Measurements from ENCODE around the gene ASB15. TPM values are rescaled to one million over a fixed set of nuclear protein-coding genes. Genes with fewer than 3 reads are reported as not detected.

Gene ASB15
- total RNA-seq, 1 donor from 2014 or later, result 2.6 TPM

DNA sequence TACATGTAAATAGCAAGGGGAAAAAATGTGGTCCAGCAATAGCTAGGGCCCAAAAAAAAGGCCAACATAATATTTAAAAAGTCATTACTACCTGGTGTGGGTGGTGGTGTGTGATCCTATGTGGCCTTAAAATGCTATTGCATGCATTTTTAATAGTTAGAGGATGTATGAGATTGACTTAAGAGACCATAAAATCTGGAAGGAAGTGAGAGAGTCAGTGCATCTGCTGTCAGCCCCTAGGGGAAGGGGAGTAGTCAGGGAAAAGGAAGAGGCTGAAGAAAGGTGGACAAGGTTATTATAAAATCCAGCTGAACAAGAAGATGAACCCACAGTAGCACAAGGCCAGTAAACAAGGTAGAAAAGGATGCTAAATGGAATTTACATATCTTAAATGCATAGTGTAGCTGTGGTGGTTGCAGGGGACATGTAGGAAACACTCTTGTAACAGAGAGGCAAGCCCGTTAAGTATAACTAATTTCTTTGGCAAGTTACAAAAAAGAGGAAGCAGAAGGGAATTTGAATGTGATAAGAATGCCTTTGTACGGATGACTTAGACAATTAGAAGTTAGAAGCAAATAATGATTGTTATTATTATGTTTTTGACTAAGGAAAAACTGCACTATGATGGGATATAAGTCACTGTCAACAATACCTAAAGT is 32.1 kb upstream of the ASB15 start:
- no peaks in the 10 kb centered on the region for H3K9me3 ChIP-seq (ENCODE audit: control insufficient read depth in 3 of 3, low read length in 3 of 3)
- no peak overlapping the region for H3K4me3 ChIP-seq (ENCODE audit: low read length in 3 of 3)
- H3K36me3 ChIP-seq (ENCODE audit: control insufficient read depth in 3 of 3, insufficient read depth in 3 of 3, low read length in 3 of 3), result no peaks in the 10 kb centered on the region
- H3K27me3 ChIP-seq (ENCODE audit: control insufficient read depth in 3 of 3, insufficient read depth in 3 of 3, low read length in 3 of 3), result no peaks in the 10 kb centered on the region
- H3K27ac ChIP-seq (ENCODE audit: low read depth, low read length), result no peak overlapping the region
- no peaks in the 10 kb centered on the region for H3K4me1 ChIP-seq (ENCODE audit: control insufficient read depth in 3 of 3, insufficient read depth in 3 of 3, low read length in 3 of 3)
- no peak overlapping the region for H3K9ac ChIP-seq (ENCODE audit: low read depth in 1 of 3, low read length in 3 of 3)

DNA sequence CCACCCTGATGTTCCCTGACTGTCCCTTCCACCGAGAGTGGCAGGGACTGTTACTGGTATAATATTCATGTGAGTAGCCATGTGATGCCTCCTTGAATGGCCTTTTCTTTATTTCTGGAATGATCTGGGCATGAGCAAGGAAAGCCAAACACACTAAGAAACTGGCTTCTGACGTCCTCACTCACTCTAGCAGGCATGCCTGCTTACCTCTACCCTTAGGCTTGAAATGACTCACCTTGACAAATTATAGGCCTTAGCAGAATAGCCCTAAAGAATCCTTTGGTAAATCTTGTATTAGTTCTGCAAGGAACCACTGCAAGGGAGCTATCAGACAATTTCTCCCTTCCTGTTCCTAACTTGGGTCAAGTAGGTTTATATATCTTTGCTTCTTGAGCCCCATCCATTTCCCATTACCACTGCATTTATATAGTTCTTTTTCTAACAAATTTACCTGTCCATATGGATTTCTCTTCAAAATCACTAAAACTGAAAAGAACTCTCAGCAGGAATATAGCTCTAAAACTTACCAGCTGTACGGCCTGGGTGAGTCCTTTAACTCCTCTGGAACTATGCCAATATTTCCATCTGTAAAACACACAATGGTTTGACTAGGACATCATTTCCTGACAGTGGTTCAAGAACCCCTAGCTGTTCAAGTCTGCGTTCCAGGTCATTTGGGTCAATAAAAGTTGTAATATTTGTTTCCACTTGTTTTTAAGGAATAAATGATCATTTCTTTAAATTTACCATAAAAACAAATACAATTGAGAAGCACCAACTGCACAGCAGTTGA is 31.0 kb upstream of the ASB15 start:
- H3K4me1 ChIP-seq (ENCODE audit: control insufficient read depth in 3 of 3, insufficient read depth in 3 of 3, low read length in 3 of 3), result no peaks in the 10 kb centered on the region
- no peak overlapping the region for H3K27ac ChIP-seq (ENCODE audit: low read depth, low read length)
- no peaks in the 10 kb centered on the region for H3K36me3 ChIP-seq (ENCODE audit: control insufficient read depth in 3 of 3, insufficient read depth in 3 of 3, low read length in 3 of 3)
- H3K9me3 ChIP-seq (ENCODE audit: control insufficient read depth in 3 of 3, low read length in 3 of 3), result no peaks in the 10 kb centered on the region
- H3K9ac ChIP-seq (ENCODE audit: low read depth in 1 of 3, low read length in 3 of 3), result no peak overlapping the region
- H3K4me3 ChIP-seq (ENCODE audit: low read length in 3 of 3), result no peak overlapping the region
- no peaks in the 10 kb centered on the region for H3K27me3 ChIP-seq (ENCODE audit: control insufficient read depth in 3 of 3, insufficient read depth in 3 of 3, low read length in 3 of 3)

DNA sequence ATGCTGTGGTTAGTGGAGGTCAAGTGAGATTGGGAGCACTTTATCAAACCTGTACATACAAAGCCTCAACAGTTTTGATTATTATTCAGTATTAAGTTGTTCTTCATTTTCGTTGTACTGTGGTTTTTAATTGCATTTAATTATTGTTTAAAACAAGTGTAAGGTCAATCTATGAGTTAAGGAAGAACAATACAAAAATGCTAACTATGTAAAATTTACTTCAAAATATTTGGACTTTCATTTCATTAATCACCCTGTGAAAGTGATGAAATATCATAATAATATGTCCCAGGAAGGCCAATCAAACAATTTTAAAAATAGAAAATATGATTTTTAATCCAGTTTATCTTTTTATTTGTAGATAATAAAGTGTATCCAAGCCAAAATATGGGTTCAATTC is 30.4 kb upstream of the ASB15 start:
- Histone ChIP-seq H3K4me3 (ENCODE audit: low read length in 3 of 3) (no peak overlapping the region), H3K27me3 (ENCODE audit: control insufficient read depth in 3 of 3, insufficient read depth in 3 of 3, low read length in 3 of 3) (no peaks in the 10 kb centered on the region), H3K4me1 (ENCODE audit: control insufficient read depth in 3 of 3, insufficient read depth in 3 of 3, low read length in 3 of 3) (no peaks in the 10 kb centered on the region), H3K36me3 (ENCODE audit: control insufficient read depth in 3 of 3, insufficient read depth in 3 of 3, low read length in 3 of 3) (no peaks in the 10 kb centered on the region), H3K9ac (ENCODE audit: low read depth in 1 of 3, low read length in 3 of 3) (no peak overlapping the region), H3K27ac (ENCODE audit: low read depth, low read length) (no peak overlapping the region), H3K9me3 (ENCODE audit: control insufficient read depth in 3 of 3, low read length in 3 of 3) (no peaks in the 10 kb centered on the region)

DNA sequence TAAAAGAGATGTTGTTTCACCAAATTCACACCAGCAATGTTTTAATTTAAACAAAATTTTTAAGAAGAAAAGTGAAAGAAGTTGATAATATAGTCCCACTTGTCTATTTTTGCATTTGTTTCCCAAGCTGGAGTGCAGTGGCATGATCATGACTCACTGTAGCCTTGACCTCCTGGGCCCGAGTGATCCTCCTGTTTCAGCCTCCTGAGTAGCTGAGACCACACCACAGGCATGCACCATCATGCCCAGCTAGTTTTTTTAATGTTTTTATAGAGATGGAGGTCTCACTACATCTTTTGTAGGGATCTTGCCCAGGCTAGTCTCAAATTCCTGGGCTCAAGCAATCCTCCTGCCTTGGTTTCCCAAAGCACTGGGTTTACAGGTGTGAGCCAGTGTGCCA is 29.9 kb upstream of the ASB15 start:
- Histone ChIP-seq H3K36me3 (ENCODE audit: control insufficient read depth in 3 of 3, insufficient read depth in 3 of 3, low read length in 3 of 3) (no peaks in the 10 kb centered on the region), H3K4me3 (ENCODE audit: low read length in 3 of 3) (no peak overlapping the region), H3K9me3 (ENCODE audit: control insufficient read depth in 3 of 3, low read length in 3 of 3) (no peaks in the 10 kb centered on the region), H3K27me3 (ENCODE audit: control insufficient read depth in 3 of 3, insufficient read depth in 3 of 3, low read length in 3 of 3) (no peaks in the 10 kb centered on the region), H3K9ac (ENCODE audit: low read depth in 1 of 3, low read length in 3 of 3) (no peak overlapping the region), H3K27ac (ENCODE audit: low read depth, low read length) (no peak overlapping the region), H3K4me1 (ENCODE audit: control insufficient read depth in 3 of 3, insufficient read depth in 3 of 3, low read length in 3 of 3) (no peaks in the 10 kb centered on the region)

DNA sequence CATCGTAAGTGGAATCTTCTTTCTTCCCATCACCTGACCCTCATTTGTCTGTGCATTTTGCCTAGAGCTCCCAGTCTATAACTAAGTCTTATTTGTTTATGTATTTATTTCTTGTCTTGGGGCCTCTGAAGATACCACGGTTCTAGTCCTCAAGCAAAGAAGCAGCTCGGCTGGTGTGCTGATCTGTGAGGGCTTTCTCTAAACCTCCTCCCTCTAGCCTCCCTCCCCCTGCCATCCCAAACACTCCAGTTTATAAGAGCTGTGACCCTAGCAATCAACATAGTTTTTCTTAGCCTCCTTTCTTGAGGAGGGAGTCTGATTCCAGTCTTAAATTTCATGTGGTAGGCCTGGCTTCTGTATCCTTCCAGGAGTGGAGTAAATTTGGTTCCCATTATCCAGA is 28.3 kb upstream of the ASB15 start:
- Histone ChIP-seq H3K36me3 (ENCODE audit: control insufficient read depth in 3 of 3, insufficient read depth in 3 of 3, low read length in 3 of 3) (no peaks in the 10 kb centered on the region), H3K9ac (ENCODE audit: low read depth in 1 of 3, low read length in 3 of 3) (peak overlapping the region in 1 of 3 donors; percentile 9), H3K4me3 (ENCODE audit: low read length in 3 of 3) (no peak overlapping the region), H3K9me3 (ENCODE audit: control insufficient read depth in 3 of 3, low read length in 3 of 3) (no peaks in the 10 kb centered on the region), H3K4me1 (ENCODE audit: control insufficient read depth in 3 of 3, insufficient read depth in 3 of 3, low read length in 3 of 3) (no peaks in the 10 kb centered on the region), H3K27ac (ENCODE audit: low read depth, low read length) (no peak overlapping the region), H3K27me3 (ENCODE audit: control insufficient read depth in 3 of 3, insufficient read depth in 3 of 3, low read length in 3 of 3) (no peaks in the 10 kb centered on the region)

DNA sequence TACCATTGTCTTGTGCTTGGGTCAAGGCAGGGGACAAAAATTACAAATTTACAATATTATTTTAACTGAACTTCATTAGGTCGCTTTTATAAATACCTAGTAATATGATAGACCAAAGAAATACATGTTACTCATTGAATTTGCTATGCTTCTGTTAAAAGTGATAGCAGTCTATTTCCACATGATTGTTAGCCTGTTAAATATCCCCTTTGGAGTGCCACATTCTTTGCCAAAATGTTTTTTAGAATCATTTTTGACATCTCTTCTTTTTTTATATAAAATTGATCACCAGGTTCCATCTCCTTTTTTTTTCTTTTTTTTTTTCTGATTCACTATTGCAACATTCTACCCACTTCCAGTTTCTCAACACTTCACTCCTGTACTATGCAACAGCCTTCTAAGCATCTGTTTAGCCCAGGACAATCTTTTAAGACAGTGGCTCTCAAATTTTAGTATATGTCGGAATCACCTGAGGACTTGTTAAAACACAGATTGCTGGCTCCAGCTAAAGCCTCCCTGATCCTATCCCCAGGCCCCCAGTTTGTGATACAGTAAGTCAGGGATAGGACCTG is 27.6 kb upstream of the ASB15 start:
- Histone ChIP-seq H3K9ac (ENCODE audit: low read depth in 1 of 3, low read length in 3 of 3) (no peak overlapping the region), H3K27me3 (ENCODE audit: control insufficient read depth in 3 of 3, insufficient read depth in 3 of 3, low read length in 3 of 3) (no peaks in the 10 kb centered on the region), H3K36me3 (ENCODE audit: control insufficient read depth in 3 of 3, insufficient read depth in 3 of 3, low read length in 3 of 3) (no peaks in the 10 kb centered on the region), H3K4me1 (ENCODE audit: control insufficient read depth in 3 of 3, insufficient read depth in 3 of 3, low read length in 3 of 3) (no peaks in the 10 kb centered on the region), H3K4me3 (ENCODE audit: low read length in 3 of 3) (no peak overlapping the region), H3K27ac (ENCODE audit: low read depth, low read length) (no peak overlapping the region), H3K9me3 (ENCODE audit: control insufficient read depth in 3 of 3, low read length in 3 of 3) (no peaks in the 10 kb centered on the region)

DNA sequence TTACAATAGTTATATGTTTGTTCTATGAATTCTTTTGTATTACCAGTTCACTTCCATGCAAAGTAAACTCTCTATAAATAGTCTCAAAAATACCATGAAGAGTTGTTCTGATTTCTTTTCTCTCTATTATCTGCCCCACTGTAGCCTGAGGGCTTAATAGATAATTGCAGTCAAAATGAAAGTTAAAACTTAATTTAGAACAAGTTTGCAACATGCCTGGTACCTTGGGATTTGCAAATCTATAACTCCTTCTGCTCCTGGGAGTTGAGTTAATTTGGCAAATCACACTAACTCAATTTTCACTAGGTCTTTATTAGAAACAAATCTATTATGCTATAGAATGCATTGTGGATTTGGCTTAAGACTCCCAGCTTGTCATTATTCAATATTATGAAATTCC is 22.2 kb upstream of the ASB15 start:
- no peaks in the 10 kb centered on the region for H3K36me3 ChIP-seq (ENCODE audit: control insufficient read depth in 3 of 3, insufficient read depth in 3 of 3, low read length in 3 of 3)
- H3K27me3 ChIP-seq (ENCODE audit: control insufficient read depth in 3 of 3, insufficient read depth in 3 of 3, low read length in 3 of 3), result no peaks in the 10 kb centered on the region
- H3K9ac ChIP-seq (ENCODE audit: low read depth in 1 of 3, low read length in 3 of 3), result no peak overlapping the region
- H3K4me3 ChIP-seq (ENCODE audit: low read length in 3 of 3), result no peak overlapping the region
- H3K9me3 ChIP-seq (ENCODE audit: control insufficient read depth in 3 of 3, low read length in 3 of 3), result no peaks in the 10 kb centered on the region
- no peak overlapping the region for H3K27ac ChIP-seq (ENCODE audit: low read depth, low read length)
- peaks cover 2 to 4% (median 3%) of the 10 kb centered on the region in 3 donors for H3K4me1 ChIP-seq (ENCODE audit: control insufficient read depth in 3 of 3, insufficient read depth in 3 of 3, low read length in 3 of 3)

DNA sequence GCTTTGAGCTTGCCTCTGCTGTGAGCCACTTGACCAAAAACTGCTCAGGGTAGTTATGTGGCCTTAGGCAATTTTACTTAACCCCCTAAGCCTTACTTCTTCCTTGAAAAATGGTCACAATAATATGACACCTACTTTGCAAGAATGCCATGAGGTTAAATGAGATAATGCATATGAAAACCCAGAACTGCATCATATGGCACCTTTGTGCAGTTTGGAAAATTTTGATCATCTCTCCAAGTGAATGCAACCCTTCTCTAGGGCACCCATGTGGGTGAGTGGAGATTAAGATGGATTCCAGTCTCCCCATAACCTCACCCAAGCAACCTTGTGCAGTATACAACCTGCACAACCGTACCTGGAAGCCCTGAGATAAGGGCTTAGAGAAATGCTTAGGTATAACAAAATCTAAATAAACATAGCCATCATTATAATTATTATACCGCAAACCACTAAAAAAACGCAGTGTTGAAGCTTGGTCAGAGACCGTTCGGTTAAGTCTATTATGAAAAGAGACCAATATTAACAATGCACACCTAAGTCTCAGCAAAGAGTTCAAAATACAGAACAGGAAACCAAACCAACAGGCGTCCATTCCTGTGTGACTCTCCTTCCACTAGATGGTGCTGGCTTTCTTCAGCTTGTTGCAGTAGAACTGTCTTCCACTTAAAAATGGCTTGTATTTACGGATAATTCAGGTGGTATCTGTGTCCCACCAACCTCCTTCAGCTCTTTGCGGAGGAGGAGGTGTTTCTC is 21.0 kb upstream of the ASB15 start:
- Histone ChIP-seq H3K27ac (ENCODE audit: low read depth, low read length) (no peak overlapping the region), H3K9ac (ENCODE audit: low read depth in 1 of 3, low read length in 3 of 3) (peak overlapping the region in 1 of 3 donors; percentile 40), H3K27me3 (ENCODE audit: control insufficient read depth in 3 of 3, insufficient read depth in 3 of 3, low read length in 3 of 3) (no peaks in the 10 kb centered on the region), H3K4me1 (ENCODE audit: control insufficient read depth in 3 of 3, insufficient read depth in 3 of 3, low read length in 3 of 3) (peaks cover 2 to 4% (median 3%) of the 10 kb centered on the region in 3 donors), H3K4me3 (ENCODE audit: low read length in 3 of 3) (peak overlapping the region in 1 of 3 donors; percentile 37), H3K9me3 (ENCODE audit: control insufficient read depth in 3 of 3, low read length in 3 of 3) (no peaks in the 10 kb centered on the region), H3K36me3 (ENCODE audit: control insufficient read depth in 3 of 3, insufficient read depth in 3 of 3, low read length in 3 of 3) (no peaks in the 10 kb centered on the region)

DNA sequence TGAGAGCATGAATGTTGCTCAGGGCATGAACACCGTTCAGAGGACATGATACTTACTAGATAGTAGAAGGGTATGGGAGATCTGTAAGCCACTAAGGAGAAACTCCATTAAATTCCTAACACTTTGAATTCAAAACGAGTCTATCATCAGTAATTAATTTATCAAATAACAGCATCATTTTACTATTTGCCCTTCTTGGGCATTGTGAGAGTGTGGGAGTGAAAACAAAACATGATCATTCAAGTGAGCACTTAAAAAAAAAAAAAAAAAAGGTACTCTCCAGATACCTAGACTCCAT is 20.5 kb upstream of the ASB15 start:
- Histone ChIP-seq H3K27ac (ENCODE audit: low read depth, low read length) (no peak overlapping the region), H3K9me3 (ENCODE audit: control insufficient read depth in 3 of 3, low read length in 3 of 3) (no peaks in the 10 kb centered on the region), H3K36me3 (ENCODE audit: control insufficient read depth in 3 of 3, insufficient read depth in 3 of 3, low read length in 3 of 3) (no peaks in the 10 kb centered on the region), H3K4me3 (ENCODE audit: low read length in 3 of 3) (peak overlapping the region in 1 of 3 donors; percentile 37), H3K9ac (ENCODE audit: low read depth in 1 of 3, low read length in 3 of 3) (peak overlapping the region in 1 of 3 donors; percentile 40), H3K4me1 (ENCODE audit: control insufficient read depth in 3 of 3, insufficient read depth in 3 of 3, low read length in 3 of 3) (peaks cover 2 to 4% (median 3%) of the 10 kb centered on the region in 3 donors), H3K27me3 (ENCODE audit: control insufficient read depth in 3 of 3, insufficient read depth in 3 of 3, low read length in 3 of 3) (no peaks in the 10 kb centered on the region)

DNA sequence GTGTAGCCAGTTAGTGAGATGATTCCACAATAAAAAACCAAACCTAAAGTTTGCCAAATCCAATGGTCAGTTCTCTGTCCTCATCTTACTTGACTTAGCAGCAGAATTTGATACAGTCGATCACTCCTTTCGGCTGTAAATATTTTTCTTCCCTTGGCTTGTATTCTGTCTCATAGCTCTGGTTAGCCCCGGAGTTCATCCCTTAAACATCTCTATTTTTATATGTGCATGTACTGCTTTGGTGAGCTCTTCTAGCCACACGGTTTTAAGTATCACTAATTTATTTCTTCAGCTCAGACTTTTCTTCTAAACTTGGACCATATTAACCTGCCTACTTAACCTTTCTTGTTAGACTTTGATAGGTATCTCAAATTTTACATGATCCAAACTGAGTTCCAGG is 17.8 kb upstream of the ASB15 start:
- peaks cover 2 to 4% (median 3%) of the 10 kb centered on the region in 3 donors for H3K4me1 ChIP-seq (ENCODE audit: control insufficient read depth in 3 of 3, insufficient read depth in 3 of 3, low read length in 3 of 3)
- peak overlapping the region; percentile 5 for H3K27ac ChIP-seq (ENCODE audit: low read depth, low read length)
- H3K9ac ChIP-seq (ENCODE audit: low read depth in 1 of 3, low read length in 3 of 3), result peak overlapping the region in 2 of 3 donors; percentile 1 to 42
- H3K36me3 ChIP-seq (ENCODE audit: control insufficient read depth in 3 of 3, insufficient read depth in 3 of 3, low read length in 3 of 3), result no peaks in the 10 kb centered on the region
- no peaks in the 10 kb centered on the region for H3K27me3 ChIP-seq (ENCODE audit: control insufficient read depth in 3 of 3, insufficient read depth in 3 of 3, low read length in 3 of 3)
- H3K4me3 ChIP-seq (ENCODE audit: low read length in 3 of 3), result peak overlapping the region in 1 of 3 donors; percentile 19
- H3K9me3 ChIP-seq (ENCODE audit: control insufficient read depth in 3 of 3, low read length in 3 of 3), result no peaks in the 10 kb centered on the region

Data from skeletal muscle tissue (tissue), 4 donors.